GM19193 (cell line): ENCODE data around the gene RBFA.

ENCODE experiments used
- POLR2A ChIP-seq: IDR thresholded peaks from 4 replicates; pipeline ENCODE4 v1.6.1; 2011; ENCODE audit not compliant: insufficient read depth, insufficient read length; ENCODE audit errors: extremely low read depth

The RBFA gene

GRCh38 chr18:80012714-80013113 is 21.5 kb upstream of the RBFA start:
- TF ChIP-seq POLR2A = no peak

GRCh38 chr18:80022613-80023012 is 11.6 kb upstream of the RBFA start:
- TF ChIP-seq POLR2A = no peak

- no peak for TF ChIP-seq POLR2A
These were observed 11.1 kb upstream of the RBFA start for GRCh38 chr18:80023173-80023572.

GRCh38 chr18:80026363-80026762 is 7.9 kb upstream of the RBFA start:
- TF ChIP-seq POLR2A = no peak

- no peak for TF ChIP-seq POLR2A
These were observed 4.5 kb upstream of the RBFA start for GRCh38 chr18:80029690-80030089.

GRCh38 chr18:80033181-80034067 is 810 bp upstream of the RBFA start:
- peak; percentile 16 for TF ChIP-seq POLR2A

- TF ChIP-seq POLR2A = no peak
These were observed 695 bp downstream of the RBFA start for GRCh38 chr18:80034852-80035406.

GRCh38 chr18:80035997-80036396 is 1.8 kb downstream of the RBFA start:
- TF ChIP-seq POLR2A = no peak

GRCh38 chr18:80037300-80037699 is 3.1 kb downstream of the RBFA start:
- no peak for TF ChIP-seq POLR2A

GRCh38 chr18:80037869-80038630 is 3.8 kb downstream of the RBFA start:
- TF ChIP-seq POLR2A = no peak

GRCh38 chr18:80040515-80040914 is 6.3 kb downstream of the RBFA start:
- no peak for TF ChIP-seq POLR2A

GRCh38 chr18:80041424-80041823 is 7.2 kb downstream of the RBFA start:
- no peak for TF ChIP-seq POLR2A

- TF ChIP-seq POLR2A = no peak
These were observed 8.6 kb downstream of the RBFA start for GRCh38 chr18:80042785-80043184.

- TF ChIP-seq POLR2A = no peak
These were observed 9.8 kb downstream of the RBFA start for GRCh38 chr18:80044072-80044471.

GRCh38 chr18:80046011-80046410 is 11.8 kb downstream of the RBFA start:
- TF ChIP-seq POLR2A = no peak

- TF ChIP-seq POLR2A = no peak
These were observed 12.2 kb downstream of the RBFA start for GRCh38 chr18:80046431-80046830.

GRCh38 chr18:80046961-80047541 is 12.8 kb downstream of the RBFA start:
- no peak for TF ChIP-seq POLR2A
